OCI-LY1 (cell line): ENCODE results near the gene FNDC5.

Experiments used
- H2AFZ ChIP-seq: fragments of 200-600 bp; sonication (generic), shearing (Covaris generic); 2 replicates; pipeline ENCODE4 v1.6.0; 2014; ENCODE audit warnings: antibody characterized with exemption, mild to moderate bottlenecking, low read length
- H3F3A ChIP-seq: fragments of 200-600 bp; sonication (generic), shearing (Covaris generic); 2 replicates; pipeline ENCODE4 v1.6.0; 2014; ENCODE audit warnings: mild to moderate bottlenecking, antibody characterized with exemption, low read length, moderate library complexity; ENCODE audit not compliant: insufficient read depth
- H3K27ac ChIP-seq: fragments of 200-600 bp; sonication (generic); 2 replicates; pipeline ENCODE4 v1.5.1; 2014; ENCODE audit warnings: low read length, mixed run types, mild to moderate bottlenecking, low read depth; ENCODE audit not compliant: poor library complexity, severe bottlenecking
- H3K27me3 ChIP-seq: fragments of 200-600 bp; sonication (generic); 2 replicates; pipeline ENCODE4 v1.6.0; 2014; ENCODE audit warnings: antibody characterized with exemption, mild to moderate bottlenecking, low read length, moderate library complexity; ENCODE audit not compliant: insufficient read depth
- H3K36me3 ChIP-seq: fragments of 200-600 bp; sonication (generic); 2 replicates; pipeline ENCODE4 v1.6.1; 2014; ENCODE audit warnings: mild to moderate bottlenecking, antibody characterized with exemption, low read length, moderate library complexity, mixed read lengths; ENCODE audit not compliant: insufficient read depth
- H3K4me1 ChIP-seq: fragments of 200-600 bp; sonication (generic); 2 replicates; pipeline ENCODE4 v1.5.1; 2014; ENCODE audit warnings: mild to moderate bottlenecking, low read length, moderate library complexity; ENCODE audit not compliant: insufficient read depth, severe bottlenecking
- H3K4me2 ChIP-seq: fragments of 200-600 bp; sonication (generic), shearing (Covaris generic); 2 replicates; pipeline ENCODE4 v1.6.1; 2014; ENCODE audit warnings: low read length
- H3K4me3 ChIP-seq: fragments of 200-600 bp; sonication (generic); 2 replicates; pipeline ENCODE4 v1.5.1; 2014; ENCODE audit warnings: low read length, low read depth, mild to moderate bottlenecking, mixed read lengths; ENCODE audit not compliant: poor library complexity, severe bottlenecking
- H3K79me2 ChIP-seq: fragments of 200-600 bp; shearing (Covaris generic); 2 replicates; pipeline ENCODE4 v1.6.1; 2016; ENCODE audit warnings: mixed run types, low read length, mixed read lengths; ENCODE audit not compliant: insufficient read depth
- H3K9ac ChIP-seq: fragments of 200-600 bp; sonication (generic), shearing (Covaris generic); 2 replicates; pipeline ENCODE4 v1.6.1; 2014; ENCODE audit warnings: mild to moderate bottlenecking, low read length, mixed read lengths
- H3K9me2 ChIP-seq: fragments of 200-600 bp; sonication (generic), shearing (Covaris generic); 2 replicates; pipeline ENCODE4 v1.6.1; 2014; ENCODE audit warnings: low read depth, mild to moderate bottlenecking, low read length, mixed read lengths
- H3K9me3 ChIP-seq: fragments of 200-600 bp; shearing (Covaris generic); 2 replicates; pipeline ENCODE4 v1.6.1; 2014; ENCODE audit warnings: low read length, mixed read lengths
- H4K20me1 ChIP-seq: fragments of 200-600 bp; sonication (generic), shearing (Covaris generic); 2 replicates; pipeline ENCODE4 v1.6.0; 2016; ENCODE audit warnings: mild to moderate bottlenecking, low read length; ENCODE audit not compliant: insufficient read depth
- CTCF ChIP-seq: fragments of 200-600 bp; sonication (generic), shearing (Covaris generic); IDR thresholded peaks from 2 replicates; pipeline ENCODE4 v1.5.1; 2017; ENCODE audit warnings: mild to moderate bottlenecking, antibody characterized with exemption, low read length, moderate library complexity, mixed read lengths
- EZH2 ChIP-seq: fragments of 200-600 bp; sonication (generic), shearing (Covaris generic); IDR thresholded peaks from 2 replicates; pipeline ENCODE4 v1.8.0; 2017; ENCODE audit warnings: borderline replicate concordance, mixed run types, mild to moderate bottlenecking, antibody characterized with exemption, low read length, moderate library complexity, mixed read lengths

FNDC5 gene

GRCh38 chr1:32887623-32888022, 16.9 kb upstream of the FNDC5 start:
- Histone ChIP-seq H4K20me1 (no peaks in the 10 kb centered on the region), H3K9ac (no peak overlapping the region), H3K27me3 (peaks cover 8% of the 10 kb centered on the region), H3F3A (no peaks in the 10 kb centered on the region), H3K79me2 (no peaks in the 10 kb centered on the region), H2AFZ (no peak overlapping the region), H3K9me3 (no peaks in the 10 kb centered on the region), H3K36me3 (no peaks in the 10 kb centered on the region), H3K27ac (no peak overlapping the region), H3K4me3 (no peak overlapping the region), H3K4me1 (no peaks in the 10 kb centered on the region), H3K9me2 (no peaks in the 10 kb centered on the region), H3K4me2 (no peak overlapping the region)
- TF ChIP-seq CTCF: no peak
- TF ChIP-seq EZH2: no peak

GRCh38 chr1:32886828-32887414, 16.2 kb upstream of the FNDC5 start:
- H4K20me1 ChIP-seq: no peaks in the 10 kb centered on the region
- H3K79me2 ChIP-seq: no peaks in the 10 kb centered on the region
- TF ChIP-seq CTCF: 0 out of 2 replicates have a peak, but pooled peaks have one; percentile 2
- TF ChIP-seq EZH2: no peak
- H3K4me3 ChIP-seq: no peak overlapping the region
- H3K9me3 ChIP-seq: no peaks in the 10 kb centered on the region
- H3K9ac ChIP-seq: no peak overlapping the region
- H3K27me3 ChIP-seq: peaks cover 8% of the 10 kb centered on the region
- no peaks in the 10 kb centered on the region for H3K4me1 ChIP-seq
- no peak overlapping the region for H3K27ac ChIP-seq
- H3K36me3 ChIP-seq: no peaks in the 10 kb centered on the region
- no peaks in the 10 kb centered on the region for H3F3A ChIP-seq
- H3K4me2 ChIP-seq: no peak overlapping the region
- no peaks in the 10 kb centered on the region for H3K9me2 ChIP-seq
- H2AFZ ChIP-seq: no peak overlapping the region

- Histone ChIP-seq H3K9me3 (no peaks in the 10 kb centered on the region), H3K9me2 (no peaks in the 10 kb centered on the region), H2AFZ (no peak within 1 kb of the TSS), H3K27ac (no peak within 1 kb of the TSS), H3K9ac (no peak within 1 kb of the TSS), H3K4me1 (no peaks in the 10 kb centered on the region), H3K4me2 (no peak within 1 kb of the TSS), H3K36me3 (no peaks in the 10 kb centered on the region), H4K20me1 (no peaks in the 10 kb centered on the region), H3K79me2 (no peaks in the 10 kb centered on the region), H3F3A (no peaks in the 10 kb centered on the region), H3K4me3 (no peak within 1 kb of the TSS), H3K27me3 (peaks cover 8% of the 10 kb centered on the region)
- no peak for TF ChIP-seq EZH2
- TF ChIP-seq CTCF: peak; percentile 51
These were observed 15.5 kb upstream of the FNDC5 start, which contains the start of gene HPCA for GRCh38 chr1:32886004-32886827. Gene HPCA, plus strand, starts transcription at chr1:32886491. Its CDS starts 2,408 bp downstream, at chr1:32888899.
